Endothelial cell of umbilical vein (primary cell): ENCODE measurements around the gene DMBT1. TPM values are rescaled to one million over a fixed set of nuclear protein-coding genes. Genes with fewer than 3 reads are reported as not detected.

Source experiments
- BruUV-seq: library from RNA; stranded (reverse); fragments of 400-500 nt; replicated peaks from 2 replicates; lab custom pipeline; 2021; lab: Mats Ljungman, UMichigan
- CTCF ChIA-PET: fragments of 300-600, 350-600 bp; sonication (Branson Sonifier 250); formaldehyde crosslinking; loops from one replicate; lab custom pipeline; 2021; ENCODE audit warnings: antibody characterized with exemption, inconsistent platforms; lab: Charles Lee
- POLR2A ChIA-PET: fragments of 300-600, 350-600 bp; sonication (Branson Sonifier 250); formaldehyde crosslinking; loops from one replicate; lab custom pipeline; 2021; ENCODE audit warnings: antibody characterized with exemption, inconsistent platforms; lab: Charles Lee
- DNase-seq: peaks from one replicate; pipeline ENCODE4 v3.0.0-alpha.2; 2011; ENCODE audit warnings: low read depth, low spot score
- FAIRE-seq: peaks from 2 replicates; lab custom pipeline; 2011; peaks lifted over from hg19 to GRCh38; lab: Jason Lieb, UNC
- H2AFZ ChIP-seq: 2 replicates; pipeline ENCODE4 v1.6.0; 2012; ENCODE audit warnings: low read depth, low read length, control low read depth, inconsistent platforms
- H3K27ac ChIP-seq: 2 replicates; pipeline ENCODE4 v1.5.1; 2011; ENCODE audit warnings: low read depth, mild to moderate bottlenecking, control low read depth, low read length, moderate library complexity; ENCODE audit not compliant: insufficient read depth
- H3K27me3 ChIP-seq, 2 experiments: 2 replicates each; pipeline versions ENCODE4 v1.6.0 to v1.6.1; 2011; ENCODE audit warnings: low read length in 2 of 2, mixed read lengths in 1 of 2; ENCODE audit not compliant: control insufficient read depth in 2 of 2, insufficient read depth in 2 of 2
- H3K36me3 ChIP-seq, 2 experiments: 2 replicates in 1 of 2; 3 replicates in 1 of 2; pipeline ENCODE4 v1.5.1; 2011; ENCODE audit warnings: low read length in 2 of 2, mild to moderate bottlenecking in 1 of 2, moderate library complexity in 1 of 2; ENCODE audit not compliant: control insufficient read depth in 2 of 2, insufficient read depth in 2 of 2; ENCODE audit errors: extremely low read depth in 1 of 2
- H3K4me1 ChIP-seq: 3 replicates; pipeline ENCODE4 v1.5.1; 2011; ENCODE audit warnings: mild to moderate bottlenecking, low read length; ENCODE audit not compliant: control insufficient read depth, insufficient read depth; ENCODE audit errors: extremely low read depth
- H3K4me2 ChIP-seq: 2 replicates; pipeline ENCODE4 v1.6.1; 2011; ENCODE audit warnings: low read length, control low read depth, mixed read lengths; ENCODE audit not compliant: insufficient read depth
- H3K4me3 ChIP-seq, 3 experiments: fragments of 200-600 bp in 1 of 3; sonication (generic), shearing (Covaris generic) in 1 of 3; replicated peaks in 1 of 3; 2 replicates each; pipeline ENCODE4 v1.5.1; 2011 to 2016; ENCODE audit warnings: control low read depth in 3 of 3, low read length in 3 of 3, mild to moderate bottlenecking in 2 of 3, inconsistent platforms in 1 of 3, low read depth in 1 of 3, moderate library complexity in 1 of 3; ENCODE audit not compliant: insufficient read depth in 1 of 3
- H3K79me2 ChIP-seq: 2 replicates; pipeline ENCODE4 v1.6.0; 2012; ENCODE audit warnings: low read length, inconsistent platforms; ENCODE audit not compliant: control insufficient read depth, insufficient read depth
- H3K9ac ChIP-seq: replicated peaks from 2 replicates; pipeline ENCODE3; 2011; ENCODE audit warnings: low read length, control low read depth; ENCODE audit not compliant: insufficient read depth; ENCODE audit errors: extremely low read depth
- H3K9me1 ChIP-seq: replicated peaks from 3 replicates; pipeline ENCODE4 v1.6.0; 2011; ENCODE audit warnings: mild to moderate bottlenecking, low read length; ENCODE audit not compliant: control insufficient read depth, insufficient read depth; ENCODE audit errors: extremely low read depth
- H3K9me3 ChIP-seq: replicated peaks from 2 replicates; pipeline ENCODE4 v1.5.1; 2012; ENCODE audit warnings: low read length, inconsistent platforms; ENCODE audit not compliant: control insufficient read depth, insufficient read depth
- H4K20me1 ChIP-seq: replicated peaks from 2 replicates; pipeline ENCODE3; 2011; ENCODE audit warnings: mild to moderate bottlenecking, low read length; ENCODE audit not compliant: control insufficient read depth, insufficient read depth; ENCODE audit errors: extremely low read depth
- CTCF ChIP-seq, 2 donors: IDR thresholded peaks; 1 replicate in 1 of 2; 2 replicates in 1 of 2; pipeline ENCODE4 v1.5.1; 2011; ENCODE audit warnings: low read length in 2 of 2, mild to moderate bottlenecking in 2 of 2, moderate library complexity in 2 of 2, control low read depth in 1 of 2, inconsistent platforms in 1 of 2, low read depth in 1 of 2; ENCODE audit not compliant: insufficient read depth in 1 of 2; ENCODE audit errors: extremely low read depth in 1 of 2
- EZH2 ChIP-seq: IDR thresholded peaks from 2 replicates; pipeline ENCODE4 v1.6.1; 2012; ENCODE audit warnings: borderline replicate concordance, low read depth, mild to moderate bottlenecking, moderate library complexity, low read length, inconsistent platforms; ENCODE audit not compliant: severe bottlenecking
- FOS ChIP-seq: IDR thresholded peaks from 2 replicates; pipeline ENCODE4 v1.6.1; 2011; ENCODE audit warnings: mild to moderate bottlenecking, low read length, moderate library complexity, borderline replicate concordance; ENCODE audit not compliant: insufficient read depth
- GATA2 ChIP-seq: IDR thresholded peaks from 2 replicates; pipeline ENCODE4 v1.7.0; 2011; ENCODE audit warnings: low read depth, mild to moderate bottlenecking, moderate library complexity, mixed read lengths, low read length; ENCODE audit not compliant: insufficient read length, insufficient read depth
- JUN ChIP-seq: IDR thresholded peaks from 2 replicates; pipeline ENCODE4 v1.6.1; 2011; ENCODE audit warnings: borderline replicate concordance, low read depth; ENCODE audit not compliant: insufficient read length, insufficient read depth
- MAX ChIP-seq: IDR thresholded peaks from 2 replicates; pipeline ENCODE4 v1.6.1; 2011; ENCODE audit not compliant: insufficient read depth, insufficient read length
- MYC ChIP-seq: IDR thresholded peaks from one replicate; pipeline ENCODE4 v1.6.1; 2011; ENCODE audit warnings: mild to moderate bottlenecking, low read depth, low read length
- POLR2A ChIP-seq: IDR thresholded peaks from 2 replicates; pipeline ENCODE4 v1.6.1; 2012; ENCODE audit warnings: low read depth, mild to moderate bottlenecking, control low read depth, low read length
- POLR2AphosphoS5 ChIP-seq: IDR thresholded peaks from 2 replicates; pipeline ENCODE4 v1.6.1; 2012; ENCODE audit warnings: low read depth, mild to moderate bottlenecking, control low read depth, low read length, moderate library complexity; ENCODE audit not compliant: insufficient read depth
- dilution Hi-C: fragments of 300-500 bp; cut with MboI; formaldehyde crosslinking; loops from one replicate; pipeline ENCODE4 v1.15.0; 2019; ENCODE audit warnings: low sequenced_read_pairs; ENCODE audit not compliant: extremely low pct_ligation_motif_present
- intact Hi-C: fragments of 100-400 bp; cut with micrococcal nuclease; formaldehyde crosslinking; loops from one replicate; pipeline ENCODE4 v1.10.0; 2022
- polyA plus RNA-seq, 4 experiments: library from polyadenylated mRNA; depleted of rRNA in 3 of 4; stranded (reverse) in 3 of 4; unstranded in 1 of 4; fragments of >200 nt; gene quantifications; 2 replicates each; pipeline versions ENCODE4 v1.2.1 to v1.2.3, GENCODE V29; 2011 to 2012; ENCODE audit warnings: missing spikeins in 1 of 4
- total RNA-seq: library from RNA; stranded (reverse); gene quantifications from 2 replicates; pipeline ENCODE4 v1.2.3, GENCODE V29; 2021

The DMBT1 gene
- total and polyA plus RNA-seq, 2 donors (not counting 3 experiments of a cell fraction or from before 2014, with no cell fraction given): 0.01 TPM; not detected in 1

GRCh38 chr10:122548407-122549085, 12.0 kb upstream of the DMBT1 start:
- dilution Hi-C loops (no loop called here), intact Hi-C loops (no loop called here)
- Histone ChIP-seq H4K20me1 (no peaks in the 10 kb centered on the region), H3K9ac (no peak overlapping the region), H2AFZ (no peak overlapping the region), H3K4me2 (no peak overlapping the region), H3K9me3 (no peaks in the 10 kb centered on the region), H3K9me1 (no peaks in the 10 kb centered on the region), H3K27me3 (no peaks in the 10 kb centered on the region), H3K27ac (no peak overlapping the region), H3K36me3 (no peaks in the 10 kb centered on the region), H3K4me3 (no peak overlapping the region), H3K79me2 (no peaks in the 10 kb centered on the region), H3K4me1 (no peaks in the 10 kb centered on the region)
- ChIA-PET POLR2A (no interaction called here), CTCF (interaction anchor here (0.8 to 1.8 kb wide), 5 partner anchors 17 to 269 kb away, joined by 3 to 9 read pairs (median 4); no protein-coding TSS in a partner anchor)
- no peak for TF ChIP-seq POLR2A
- no peak for TF ChIP-seq MYC
- no peak for TF ChIP-seq GATA2
- no peak for TF ChIP-seq MAX
- no peak for TF ChIP-seq JUN
- no peak for TF ChIP-seq POLR2AphosphoS5
- no peak for TF ChIP-seq CTCF (IDR thresholded peaks at IDR 0.05; ENCODE audit: extremely low read depth in 1 of 2, insufficient read depth in 1 of 2, low read depth in 1 of 2, low read length in 2 of 2)
- TF ChIP-seq FOS: no peak
- no peak for TF ChIP-seq EZH2
- BruUV-seq: no TSS peak
- no peak for FAIRE-seq
- no peak for DNase-seq
